Endothelial cell of umbilical vein (primary cell): Measurements from ENCODE around the gene MAPT. TPM values are rescaled to one million over a fixed set of nuclear protein-coding genes. Genes with fewer than 3 reads are reported as not detected.

Source experiments
- BruUV-seq: library from RNA; stranded (reverse); fragments of 400-500 nt; replicated peaks from 2 replicates; lab custom pipeline; 2021; lab: Mats Ljungman, UMichigan
- CTCF ChIA-PET: fragments of 300-600, 350-600 bp; sonication (Branson Sonifier 250); formaldehyde crosslinking; loops from one replicate; lab custom pipeline; 2021; ENCODE audit warnings: antibody characterized with exemption, inconsistent platforms; lab: Charles Lee
- POLR2A ChIA-PET: fragments of 300-600, 350-600 bp; sonication (Branson Sonifier 250); formaldehyde crosslinking; loops from one replicate; lab custom pipeline; 2021; ENCODE audit warnings: antibody characterized with exemption, inconsistent platforms; lab: Charles Lee
- DNase-seq: peaks from one replicate; pipeline ENCODE4 v3.0.0-alpha.2; 2011; ENCODE audit warnings: low read depth, low spot score
- FAIRE-seq: peaks from 2 replicates; lab custom pipeline; 2011; peaks lifted over from hg19 to GRCh38; lab: Jason Lieb, UNC
- H2AFZ ChIP-seq: 2 replicates; pipeline ENCODE4 v1.6.0; 2012; ENCODE audit warnings: low read depth, low read length, control low read depth, inconsistent platforms
- H3K27ac ChIP-seq: 2 replicates; pipeline ENCODE4 v1.5.1; 2011; ENCODE audit warnings: low read depth, mild to moderate bottlenecking, control low read depth, low read length, moderate library complexity; ENCODE audit not compliant: insufficient read depth
- H3K27me3 ChIP-seq, 2 experiments: 2 replicates each; pipeline versions ENCODE4 v1.6.0 to v1.6.1; 2011; ENCODE audit warnings: low read length in 2 of 2, mixed read lengths in 1 of 2; ENCODE audit not compliant: control insufficient read depth in 2 of 2, insufficient read depth in 2 of 2
- H3K36me3 ChIP-seq, 2 experiments: 2 replicates in 1 of 2; 3 replicates in 1 of 2; pipeline ENCODE4 v1.5.1; 2011; ENCODE audit warnings: low read length in 2 of 2, mild to moderate bottlenecking in 1 of 2, moderate library complexity in 1 of 2; ENCODE audit not compliant: control insufficient read depth in 2 of 2, insufficient read depth in 2 of 2; ENCODE audit errors: extremely low read depth in 1 of 2
- H3K4me1 ChIP-seq: 3 replicates; pipeline ENCODE4 v1.5.1; 2011; ENCODE audit warnings: mild to moderate bottlenecking, low read length; ENCODE audit not compliant: control insufficient read depth, insufficient read depth; ENCODE audit errors: extremely low read depth
- H3K4me2 ChIP-seq: 2 replicates; pipeline ENCODE4 v1.6.1; 2011; ENCODE audit warnings: low read length, control low read depth, mixed read lengths; ENCODE audit not compliant: insufficient read depth
- H3K4me3 ChIP-seq, 3 experiments: fragments of 200-600 bp in 1 of 3; sonication (generic), shearing (Covaris generic) in 1 of 3; replicated peaks in 1 of 3; 2 replicates each; pipeline ENCODE4 v1.5.1; 2011 to 2016; ENCODE audit warnings: control low read depth in 3 of 3, low read length in 3 of 3, mild to moderate bottlenecking in 2 of 3, inconsistent platforms in 1 of 3, low read depth in 1 of 3, moderate library complexity in 1 of 3; ENCODE audit not compliant: insufficient read depth in 1 of 3
- H3K79me2 ChIP-seq: 2 replicates; pipeline ENCODE4 v1.6.0; 2012; ENCODE audit warnings: low read length, inconsistent platforms; ENCODE audit not compliant: control insufficient read depth, insufficient read depth
- H3K9ac ChIP-seq: replicated peaks from 2 replicates; pipeline ENCODE3; 2011; ENCODE audit warnings: low read length, control low read depth; ENCODE audit not compliant: insufficient read depth; ENCODE audit errors: extremely low read depth
- H3K9me1 ChIP-seq: replicated peaks from 3 replicates; pipeline ENCODE4 v1.6.0; 2011; ENCODE audit warnings: mild to moderate bottlenecking, low read length; ENCODE audit not compliant: control insufficient read depth, insufficient read depth; ENCODE audit errors: extremely low read depth
- H3K9me3 ChIP-seq: replicated peaks from 2 replicates; pipeline ENCODE4 v1.5.1; 2012; ENCODE audit warnings: low read length, inconsistent platforms; ENCODE audit not compliant: control insufficient read depth, insufficient read depth
- H4K20me1 ChIP-seq: replicated peaks from 2 replicates; pipeline ENCODE3; 2011; ENCODE audit warnings: mild to moderate bottlenecking, low read length; ENCODE audit not compliant: control insufficient read depth, insufficient read depth; ENCODE audit errors: extremely low read depth
- CTCF ChIP-seq, 2 donors: IDR thresholded peaks; 1 replicate in 1 of 2; 2 replicates in 1 of 2; pipeline ENCODE4 v1.5.1; 2011; ENCODE audit warnings: low read length in 2 of 2, mild to moderate bottlenecking in 2 of 2, moderate library complexity in 2 of 2, control low read depth in 1 of 2, inconsistent platforms in 1 of 2, low read depth in 1 of 2; ENCODE audit not compliant: insufficient read depth in 1 of 2; ENCODE audit errors: extremely low read depth in 1 of 2
- EZH2 ChIP-seq: IDR thresholded peaks from 2 replicates; pipeline ENCODE4 v1.6.1; 2012; ENCODE audit warnings: borderline replicate concordance, low read depth, mild to moderate bottlenecking, moderate library complexity, low read length, inconsistent platforms; ENCODE audit not compliant: severe bottlenecking
- FOS ChIP-seq: IDR thresholded peaks from 2 replicates; pipeline ENCODE4 v1.6.1; 2011; ENCODE audit warnings: mild to moderate bottlenecking, low read length, moderate library complexity, borderline replicate concordance; ENCODE audit not compliant: insufficient read depth
- GATA2 ChIP-seq: IDR thresholded peaks from 2 replicates; pipeline ENCODE4 v1.7.0; 2011; ENCODE audit warnings: low read depth, mild to moderate bottlenecking, moderate library complexity, mixed read lengths, low read length; ENCODE audit not compliant: insufficient read length, insufficient read depth
- JUN ChIP-seq: IDR thresholded peaks from 2 replicates; pipeline ENCODE4 v1.6.1; 2011; ENCODE audit warnings: borderline replicate concordance, low read depth; ENCODE audit not compliant: insufficient read length, insufficient read depth
- MAX ChIP-seq: IDR thresholded peaks from 2 replicates; pipeline ENCODE4 v1.6.1; 2011; ENCODE audit not compliant: insufficient read depth, insufficient read length
- MYC ChIP-seq: IDR thresholded peaks from one replicate; pipeline ENCODE4 v1.6.1; 2011; ENCODE audit warnings: mild to moderate bottlenecking, low read depth, low read length
- POLR2A ChIP-seq: IDR thresholded peaks from 2 replicates; pipeline ENCODE4 v1.6.1; 2012; ENCODE audit warnings: low read depth, mild to moderate bottlenecking, control low read depth, low read length
- POLR2AphosphoS5 ChIP-seq: IDR thresholded peaks from 2 replicates; pipeline ENCODE4 v1.6.1; 2012; ENCODE audit warnings: low read depth, mild to moderate bottlenecking, control low read depth, low read length, moderate library complexity; ENCODE audit not compliant: insufficient read depth
- dilution Hi-C: fragments of 300-500 bp; cut with MboI; formaldehyde crosslinking; loops from one replicate; pipeline ENCODE4 v1.15.0; 2019; ENCODE audit warnings: low sequenced_read_pairs; ENCODE audit not compliant: extremely low pct_ligation_motif_present
- intact Hi-C: fragments of 100-400 bp; cut with micrococcal nuclease; formaldehyde crosslinking; loops from one replicate; pipeline ENCODE4 v1.10.0; 2022
- polyA plus RNA-seq, 4 experiments: library from polyadenylated mRNA; depleted of rRNA in 3 of 4; stranded (reverse) in 3 of 4; unstranded in 1 of 4; fragments of >200 nt; gene quantifications; 2 replicates each; pipeline versions ENCODE4 v1.2.1 to v1.2.3, GENCODE V29; 2011 to 2012; ENCODE audit warnings: missing spikeins in 1 of 4
- total RNA-seq: library from RNA; stranded (reverse); gene quantifications from 2 replicates; pipeline ENCODE4 v1.2.3, GENCODE V29; 2021

MAPT gene
- total and polyA plus RNA-seq, 2 donors (not counting 3 experiments of a cell fraction or from before 2014, with no cell fraction given), result 0.04 to 0.51 TPM

- Histone ChIP-seq H3K79me2 (no peaks in the 10 kb centered on the region), H3K4me2 (no peak overlapping the region), H2AFZ (no peak overlapping the region), H3K4me1 (no peaks in the 10 kb centered on the region), H3K4me3 (no peak overlapping the region), H3K9ac (no peak overlapping the region), H3K9me3 (no peaks in the 10 kb centered on the region), H3K36me3 (no peaks in the 10 kb centered on the region), H3K27ac (no peak overlapping the region), H3K9me1 (no peaks in the 10 kb centered on the region), H3K27me3 (peaks cover 0 to 4% of the 10 kb centered on the region in 2 experiments), H4K20me1 (no peaks in the 10 kb centered on the region)
- ChIA-PET CTCF (interaction anchor here (0.7 to 2.0 kb wide), 6 partner anchors 17 to 630 kb away, joined by 3 to 12 read pairs (median 3); no protein-coding TSS in a partner anchor), POLR2A (no interaction called here)
- TF ChIP-seq MAX (no peak), GATA2 (no peak), CTCF (IDR thresholded peaks at IDR 0.05; ENCODE audit: extremely low read depth in 1 of 2, insufficient read depth in 1 of 2, low read depth in 1 of 2, low read length in 2 of 2) (no peak), MYC (no peak), POLR2A (no peak), EZH2 (no peak), POLR2AphosphoS5 (no peak), FOS (no peak), JUN (no peak)
- DNase-seq (no peak), FAIRE-seq (no peak)
- BruUV-seq, result no TSS peak
- dilution Hi-C loops, result no loop called here
- intact Hi-C loops, result no loop called here
Observed at GRCh38 chr17:45848868-45849535, 45.4 kb upstream of the MAPT start.
